GM19035 (cell line): Measurements from ENCODE around the gene C12orf60.
"Not testable (repeated sequence)": the region's sequence is repeated elsewhere in the genome, so short reads cannot be mapped to it uniquely, and the experiment has no call there.

Source experiments
- ATAC-seq: cut with Tn5 transposase; IDR thresholded peaks from one replicate; pipeline ENCODE4 v1.9.1; 2021; ENCODE audit not compliant: unreplicated experiment

Gene C12orf60, protein sequence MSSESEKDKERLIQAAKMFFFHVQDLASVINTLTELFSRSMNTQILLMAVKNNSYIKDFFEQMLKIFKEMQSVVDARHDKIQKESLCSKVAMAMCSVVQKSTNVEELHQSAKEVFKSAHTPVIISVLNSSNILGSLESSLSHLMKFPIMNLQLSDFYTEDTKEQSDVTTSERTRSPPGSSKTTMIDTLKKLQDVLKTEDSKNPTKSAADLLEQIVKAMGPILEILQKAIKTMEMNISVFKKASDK

DNA sequence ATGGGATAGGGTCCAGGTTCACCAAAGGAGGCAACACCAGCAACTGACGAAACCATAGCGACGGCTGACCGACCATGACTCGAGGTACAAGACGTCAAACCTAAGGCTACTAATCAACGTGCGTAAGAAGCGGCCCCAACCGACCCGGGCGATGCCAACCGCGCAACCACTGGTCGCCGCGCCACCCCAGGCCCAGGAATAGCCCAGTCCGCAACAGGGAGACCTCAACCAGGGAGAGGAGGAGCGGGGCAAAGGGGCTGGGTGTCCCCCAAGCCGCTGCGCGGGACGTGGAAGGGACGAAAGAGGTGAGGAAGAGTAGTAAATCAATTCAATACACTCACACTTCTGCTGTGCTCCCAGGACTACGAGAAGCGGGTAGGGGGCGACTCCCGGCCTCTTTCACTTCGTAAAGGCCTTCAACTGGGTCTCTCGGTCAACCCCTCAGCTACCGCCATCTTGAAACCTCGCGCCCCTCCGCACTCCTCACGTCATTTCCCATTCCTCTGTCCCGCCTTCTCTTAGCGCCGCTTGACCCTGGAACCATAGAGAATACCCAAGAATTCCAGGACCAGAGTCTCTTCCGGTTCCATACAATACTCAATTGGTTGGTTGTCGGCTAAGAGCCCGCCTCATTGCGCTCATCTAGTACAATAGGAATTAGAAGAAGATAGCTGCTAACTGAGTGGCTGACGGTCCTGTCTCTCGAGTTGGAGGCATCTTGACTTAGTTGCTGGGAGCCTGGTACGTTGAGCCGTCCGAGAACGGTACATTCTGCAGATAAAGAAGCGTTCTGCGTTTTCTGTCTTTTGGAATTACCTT is at the start of gene C12orf60, which contains the start of gene WBP11:
Gene C12orf60 (plus strand): TSS at position 660 of the 819 bp plus-strand sequence. CDS start 19,266 bp downstream, outside the sequence.
Gene WBP11 (minus strand): TSS at position 468 of the 819 bp plus-strand sequence. CDS start 2,095 bp downstream, outside the sequence.
- peak; percentile 99 for ATAC-seq

DNA sequence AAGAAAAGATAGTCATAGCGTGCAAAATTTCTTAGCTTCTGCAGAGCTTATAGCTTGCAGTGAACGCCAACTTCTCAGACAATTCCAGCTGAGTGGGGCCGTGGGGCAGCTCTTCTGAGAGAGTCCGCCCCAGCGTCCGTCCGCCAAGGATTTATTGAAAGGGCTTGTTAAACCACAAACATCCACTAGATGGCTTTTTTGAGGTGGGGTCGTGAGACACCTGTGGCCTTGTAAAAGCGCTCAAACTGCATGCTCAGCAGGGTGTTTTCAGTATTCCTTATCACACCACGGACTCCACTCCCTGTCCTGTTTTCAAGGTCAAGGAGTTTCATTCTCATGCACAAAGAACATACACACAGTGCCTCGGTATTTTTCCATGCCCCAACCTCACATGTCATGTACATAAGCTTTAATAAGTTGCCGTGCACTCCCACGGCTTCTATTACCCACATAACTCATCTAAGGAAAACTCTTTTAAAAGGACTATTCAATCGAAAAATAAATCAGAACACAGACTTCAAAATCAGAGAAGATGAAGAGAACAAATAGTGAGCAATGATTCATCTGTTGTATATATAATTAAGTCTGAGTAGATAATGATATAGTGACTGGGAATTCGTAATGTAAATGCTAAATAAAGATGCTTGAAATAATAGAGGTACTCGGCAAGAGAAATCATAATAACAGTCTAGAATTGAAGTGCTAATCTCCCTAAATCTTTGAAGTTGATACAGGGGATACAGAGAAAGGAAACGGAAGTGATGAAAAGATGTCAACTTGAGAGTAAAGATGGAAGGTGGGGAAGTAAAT is 46.9 kb upstream of the C12orf60 start:
- ATAC-seq: no peak

- not testable (repeated sequence) for ATAC-seq
Observed at GRCh38 chr12:14759711-14760280, 43.7 kb upstream of the C12orf60 start.

GRCh38 chr12:14765398-14765797 is 38.1 kb upstream of the C12orf60 start:
- ATAC-seq: no peak

- ATAC-seq: not testable (repeated sequence)
Observed at GRCh38 chr12:14766020-14766419, 37.5 kb upstream of the C12orf60 start.

GRCh38 chr12:14766649-14767215 is 36.7 kb upstream of the C12orf60 start:
- no peak for ATAC-seq

- ATAC-seq: no peak
Observed at GRCh38 chr12:14767617-14768016, 35.9 kb upstream of the C12orf60 start.

GRCh38 chr12:14768823-14769405 is 34.6 kb upstream of the C12orf60 start:
- ATAC-seq: no peak

GRCh38 chr12:14769466-14769968 is 34.0 kb upstream of the C12orf60 start:
- peak; percentile 4 for ATAC-seq

DNA sequence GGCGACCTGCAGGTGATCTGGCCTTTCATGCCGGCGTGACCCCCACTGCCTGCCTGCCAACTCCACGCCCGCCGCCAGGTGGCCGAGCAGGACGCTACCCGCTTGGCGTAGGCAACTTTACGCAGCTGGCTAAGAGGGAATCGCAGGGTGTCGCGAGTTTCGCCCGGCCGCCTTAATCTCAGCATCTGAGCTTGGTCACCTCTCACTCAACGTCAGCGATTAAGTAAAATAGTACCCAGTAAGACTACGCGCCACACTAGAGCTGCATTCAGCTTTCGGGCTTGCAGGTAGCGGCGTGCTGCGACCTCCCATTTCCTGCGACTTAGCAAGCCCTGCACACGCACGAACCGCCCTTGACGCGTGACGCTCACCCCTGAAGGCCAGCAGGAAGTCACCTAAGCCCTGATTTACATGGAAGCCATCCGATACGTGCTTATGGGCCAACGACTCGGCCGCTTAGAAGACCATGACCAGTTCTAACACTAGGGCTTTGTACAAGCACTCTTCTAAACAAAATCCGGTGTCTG is 33.4 kb upstream of the C12orf60 start:
- peak; percentile 41 for ATAC-seq

DNA sequence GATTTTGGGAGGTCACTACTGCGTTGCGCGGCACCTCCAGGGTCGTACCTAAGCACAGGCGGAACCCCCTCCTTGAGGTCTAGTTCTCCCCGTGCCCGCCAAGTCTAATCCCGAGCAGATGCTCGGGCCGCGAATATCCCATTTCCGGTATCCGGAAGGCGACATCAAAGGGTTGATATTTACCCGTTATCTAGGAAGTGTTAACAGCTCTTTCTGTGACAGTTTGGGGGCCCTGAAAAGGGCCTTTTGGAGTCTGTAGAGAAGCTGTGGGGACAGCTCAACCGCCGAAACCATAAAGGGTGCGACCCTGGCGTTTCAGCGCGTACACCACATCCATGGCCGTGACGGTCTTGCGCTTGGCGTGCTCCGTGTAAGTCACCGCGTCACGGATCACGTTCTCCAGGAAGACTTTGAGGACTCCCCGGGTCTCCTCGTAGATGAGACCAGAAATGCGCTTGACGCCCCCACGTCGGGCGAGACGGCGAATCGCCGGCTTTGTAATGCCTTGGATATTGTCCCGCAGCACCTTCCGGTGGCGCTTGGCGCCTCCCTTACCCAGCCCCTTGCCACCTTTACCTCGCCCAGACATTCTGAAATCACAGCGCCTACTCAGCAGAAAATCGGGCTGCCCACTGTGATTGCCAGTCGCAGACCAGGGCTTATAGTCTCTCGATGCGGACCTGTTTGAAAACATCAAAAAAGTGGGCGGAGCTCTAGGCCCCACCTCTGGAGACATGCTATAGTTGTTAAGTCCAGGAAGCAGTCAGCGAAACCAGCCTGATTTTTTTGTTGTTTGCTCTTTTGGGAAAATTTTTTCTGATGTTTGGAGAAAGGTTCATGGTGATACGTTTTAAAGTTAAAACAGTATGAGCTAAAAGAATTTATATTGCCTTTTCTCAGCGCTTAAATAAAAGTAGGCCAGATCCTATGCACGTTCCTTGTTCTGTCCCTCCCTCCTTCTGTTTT is 32.7 kb upstream of the C12orf60 start:
- ATAC-seq: peak; percentile 19

DNA sequence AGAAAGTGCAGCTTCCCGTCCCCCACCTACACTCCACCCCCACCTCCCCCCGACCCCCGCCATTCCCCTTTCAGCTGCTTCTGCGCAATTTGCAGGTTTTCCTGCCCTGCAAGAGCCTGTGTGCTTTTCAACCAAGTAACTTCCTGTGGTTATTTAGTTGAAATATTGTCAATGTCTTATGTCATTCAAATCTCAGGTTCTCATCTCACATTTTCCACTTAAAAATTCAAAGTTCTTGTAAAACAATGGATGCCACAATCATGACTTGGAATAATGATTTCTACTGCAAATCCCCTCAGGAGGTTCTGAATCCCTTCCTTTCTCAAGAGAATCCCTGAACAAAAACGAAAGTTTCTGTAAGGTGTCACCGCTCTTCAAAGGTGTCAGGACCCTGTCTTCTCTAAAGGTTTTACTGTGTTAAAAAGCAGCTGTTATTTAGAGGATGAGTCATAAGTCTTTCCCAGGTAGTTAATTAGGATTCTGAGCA is 31.8 kb upstream of the C12orf60 start:
- no peak for ATAC-seq

DNA sequence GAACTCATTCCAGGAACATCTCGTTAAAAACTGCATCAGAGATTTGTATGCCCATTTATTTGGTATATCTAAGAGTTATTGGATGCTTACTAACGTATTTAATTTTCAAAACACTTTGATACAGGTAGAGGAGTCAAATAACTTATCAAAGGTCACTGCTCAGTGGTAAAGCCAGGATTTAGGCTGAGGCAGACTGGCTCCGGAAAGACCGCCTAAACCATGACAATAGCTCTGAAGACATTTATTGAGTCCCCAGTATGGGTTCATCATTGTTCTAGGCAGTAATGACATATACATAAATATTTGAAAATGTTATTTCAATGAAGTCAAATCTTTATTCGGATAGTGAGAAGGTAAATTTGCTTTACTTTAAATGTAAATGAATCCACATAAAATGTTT is 30.5 kb upstream of the C12orf60 start:
- no peak for ATAC-seq

DNA sequence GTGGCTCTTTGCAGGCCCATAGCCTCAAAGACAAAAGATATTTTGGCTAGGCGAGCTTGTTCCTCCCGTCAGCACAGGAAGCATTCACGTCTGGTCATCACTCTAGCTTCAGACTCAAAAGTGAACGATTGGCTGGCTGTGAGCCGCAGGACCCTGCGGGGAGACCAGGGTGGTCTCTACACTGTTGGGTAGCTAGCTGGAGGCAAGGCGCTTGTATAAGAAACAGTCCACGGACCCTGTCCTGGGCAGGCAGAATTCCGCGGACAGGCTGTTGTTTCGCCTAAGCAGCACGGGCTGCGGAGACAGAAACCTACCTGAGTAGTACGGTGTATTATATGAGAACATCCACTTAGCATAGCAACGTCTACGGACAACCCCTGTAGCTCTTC is 29.8 kb upstream of the C12orf60 start:
- ATAC-seq: peak; percentile 16

GRCh38 chr12:14774074-14774905 is 29.2 kb upstream of the C12orf60 start:
- peak; percentile 51 for ATAC-seq

DNA sequence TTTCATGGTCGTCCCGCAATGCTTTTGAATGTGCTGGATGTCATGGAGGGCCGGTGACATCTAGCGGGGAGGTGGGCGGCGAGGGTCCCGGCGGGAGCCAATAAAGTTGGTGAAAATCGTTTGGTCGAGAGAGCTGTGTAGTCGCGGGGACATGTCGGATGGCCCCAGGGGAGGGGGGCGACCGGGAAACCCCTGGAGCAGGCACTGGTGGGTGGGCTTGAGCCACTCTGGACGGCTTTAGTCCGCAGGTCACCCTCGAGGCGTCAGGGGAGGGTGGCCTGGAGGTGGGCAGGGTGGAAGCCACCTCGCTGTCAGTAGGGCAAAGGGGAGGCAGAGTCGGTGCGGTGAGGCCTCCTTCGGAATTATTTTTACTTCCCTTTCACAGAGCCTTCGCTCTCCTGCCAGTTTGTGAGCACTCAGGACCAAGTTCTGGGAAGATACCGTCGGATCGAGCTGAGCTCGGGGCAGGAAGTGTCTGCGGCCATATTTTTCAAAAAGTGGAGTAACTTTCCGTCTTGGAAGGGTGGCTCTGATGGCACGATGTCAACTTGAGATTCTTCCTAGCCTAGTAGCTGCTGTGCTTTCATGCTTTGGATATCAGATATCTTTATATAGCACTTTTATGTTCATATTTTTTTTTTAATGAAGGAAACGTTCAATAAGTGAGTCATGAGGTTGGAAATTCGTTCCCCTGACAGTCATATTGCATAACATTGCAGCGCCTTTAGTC is 28.4 kb upstream of the C12orf60 start:
- no peak for ATAC-seq

DNA sequence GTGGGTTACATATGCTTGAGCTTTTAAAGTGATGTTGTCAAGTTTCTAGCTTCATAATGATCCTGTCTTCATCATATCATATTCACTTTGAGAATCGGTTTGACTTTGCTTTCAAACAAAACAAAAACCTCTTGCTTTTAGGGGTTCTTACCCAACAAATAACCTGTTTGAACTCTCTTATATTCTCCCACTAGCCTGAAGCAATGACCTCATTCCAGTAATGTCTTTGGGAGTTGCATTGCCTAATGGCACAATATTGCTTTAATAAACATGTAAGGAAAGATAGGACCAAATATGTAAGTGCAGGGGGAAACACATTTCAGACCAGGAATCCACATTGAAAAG is 27.9 kb upstream of the C12orf60 start:
- ATAC-seq: no peak
